Astrocyte of the spinal cord (primary cell): ENCODE results near the gene KHSRP.

Experiments
- DNase-seq: peaks from one replicate; pipeline ENCODE4 v3.0.0; 2011; ENCODE audit warnings: low read depth, low spot score
- H3K4me3 ChIP-seq: 2 replicates; pipeline ENCODE4 v1.5.1; 2011; ENCODE audit warnings: low read depth, mild to moderate bottlenecking, low read length, moderate library complexity
- CTCF ChIP-seq: IDR thresholded peaks from 2 replicates; pipeline ENCODE4 v1.5.1; 2012; ENCODE audit warnings: low read depth, mild to moderate bottlenecking, low read length, inconsistent platforms
- in situ Hi-C: cut with HindIII; loops from 2 replicates; pipeline ENCODE4 v1.10.0; 2017; ENCODE audit warnings: low sequenced_read_pairs

KHSRP gene

GRCh38 chr19:6459262-6460098 is 34.9 kb upstream of the KHSRP start, which contains the start of gene SLC25A23:
SLC25A23 (minus strand) TSS chr19:6459792; CDS start chr19:6459628, 164 bp downstream.
- TF ChIP-seq CTCF, result no peak
- in situ Hi-C loops, result no loop called here
- peak; percentile 81 for DNase-seq
- H3K4me3 ChIP-seq, result peak within 1 kb of the TSS; percentile 52

DNA sequence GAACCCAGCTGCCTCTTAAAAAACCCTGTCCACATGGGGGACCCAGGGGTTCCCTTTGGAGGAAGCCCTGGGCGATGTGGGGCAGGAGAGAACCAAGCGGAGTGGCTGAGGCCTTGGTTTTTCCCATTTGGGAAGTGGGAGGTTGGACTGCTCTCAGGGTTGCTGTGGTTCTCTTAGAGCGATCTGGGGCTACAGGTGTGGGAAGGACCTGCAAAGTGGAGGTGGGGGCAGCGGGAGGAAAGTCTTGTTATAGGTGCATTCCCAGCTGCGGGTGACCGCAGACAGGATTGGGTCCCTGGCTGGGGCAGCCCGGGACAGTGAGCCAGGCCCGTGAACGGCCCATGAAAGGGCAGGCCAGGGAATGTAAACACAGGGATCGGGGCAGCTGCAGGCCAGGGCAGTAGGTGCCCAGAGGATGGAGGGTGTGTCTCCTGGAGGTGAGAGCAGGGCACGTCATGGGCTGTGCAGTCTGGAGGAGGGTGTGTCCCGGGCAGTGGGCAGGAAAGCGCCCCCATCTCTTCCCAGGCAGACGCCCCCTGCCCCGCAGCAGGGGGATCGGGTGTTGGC is 34.2 kb upstream of the KHSRP start:
- no peak for DNase-seq
- TF ChIP-seq CTCF, result no peak
- in situ Hi-C loops, result no loop called here
- H3K4me3 ChIP-seq, result peak overlapping the region; percentile 52

DNA sequence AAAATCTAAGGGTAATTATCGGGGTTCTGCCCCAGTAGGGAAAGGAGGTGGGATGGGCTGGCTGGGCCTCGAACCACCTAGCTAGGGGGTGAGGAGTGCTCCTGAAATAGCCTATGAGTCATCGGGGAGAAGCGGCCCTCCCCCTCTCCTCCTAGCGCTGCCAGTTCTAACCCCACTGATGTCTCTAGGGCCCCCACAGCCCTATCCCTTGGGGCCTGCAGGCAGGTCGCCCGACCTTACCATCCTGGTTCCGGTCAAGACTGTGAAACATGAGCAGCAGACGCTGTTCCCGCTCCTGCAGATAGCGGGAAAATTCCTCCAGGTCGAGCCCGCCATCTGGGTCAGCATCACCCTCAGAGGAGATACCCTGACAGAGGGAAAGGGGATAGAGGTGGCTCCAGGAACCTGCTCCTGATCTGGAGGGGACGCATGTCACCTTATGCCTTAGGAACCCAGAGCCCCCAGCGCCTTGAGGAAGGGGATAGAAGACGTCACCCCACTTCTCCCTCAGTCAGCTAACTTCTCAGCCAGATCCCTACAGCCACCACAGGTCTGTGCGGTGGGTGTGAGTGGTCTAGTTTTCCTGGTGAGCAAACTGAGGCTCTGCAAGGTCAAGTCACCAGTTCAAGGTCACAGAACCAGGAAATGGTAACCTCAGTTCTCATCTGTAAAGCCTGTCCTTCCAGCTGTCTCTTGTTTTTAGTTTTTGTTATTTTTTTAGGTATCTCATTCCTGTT is 33.5 kb upstream of the KHSRP start:
- no peak for TF ChIP-seq CTCF
- DNase-seq, result no peak
- no peak overlapping the region for H3K4me3 ChIP-seq
- in situ Hi-C loops, result no loop called here

GRCh38 chr19:6455924-6456323 is 31.3 kb upstream of the KHSRP start:
- in situ Hi-C loops, result no loop called here
- no peak for DNase-seq
- TF ChIP-seq CTCF, result no peak
- H3K4me3 ChIP-seq, result no peak overlapping the region

DNA sequence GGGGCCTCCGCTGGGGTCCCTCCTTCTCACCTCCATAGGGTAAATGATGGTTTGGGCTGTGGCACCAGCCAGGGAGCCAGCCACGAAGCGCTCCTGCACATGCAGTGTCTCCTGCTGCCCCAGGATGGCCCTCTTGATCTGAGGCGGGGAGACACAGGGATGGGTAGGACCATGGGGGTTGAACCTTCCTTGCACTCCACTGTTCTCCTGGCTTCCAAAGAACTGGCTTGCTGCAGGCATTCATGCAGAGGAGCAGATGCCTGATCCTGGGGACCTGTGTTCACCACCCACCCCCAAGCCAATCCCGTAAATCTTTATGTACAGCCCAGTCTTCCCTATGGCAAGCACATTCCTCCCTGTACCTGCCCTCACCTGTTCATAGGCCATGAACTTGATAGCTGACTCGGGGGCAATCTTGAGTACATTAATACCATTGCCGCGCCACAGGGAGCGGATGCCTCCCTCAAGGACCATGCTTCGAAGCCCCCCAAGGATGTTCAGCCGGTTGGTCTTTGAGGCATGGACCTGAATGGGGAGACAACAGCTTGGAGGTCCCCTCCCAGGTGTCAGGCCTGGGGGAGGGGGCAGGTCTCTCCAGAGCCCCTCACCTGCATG is 29.4 kb upstream of the KHSRP start:
- in situ Hi-C loops, result no loop called here
- no peak overlapping the region for H3K4me3 ChIP-seq
- no peak for DNase-seq
- TF ChIP-seq CTCF, result no peak

DNA sequence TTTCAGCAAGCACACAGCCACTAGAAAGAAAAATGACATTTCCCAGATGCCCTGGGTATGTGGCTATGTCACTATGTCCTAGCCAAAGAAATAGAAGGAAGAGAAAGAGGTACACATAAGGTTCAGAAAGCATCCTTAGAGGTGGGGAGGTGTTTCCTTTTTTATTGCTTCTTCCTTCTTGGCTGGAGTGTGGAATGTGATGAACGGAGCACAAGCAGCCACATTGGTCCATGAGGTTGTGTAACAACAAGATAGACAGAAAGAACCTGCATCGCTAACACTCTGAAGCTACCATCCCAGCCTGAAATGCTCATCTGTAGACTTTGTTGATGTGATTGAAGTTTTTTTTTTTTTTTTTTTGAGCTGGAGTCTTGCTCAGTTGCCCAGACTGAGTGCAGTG is 28.3 kb upstream of the KHSRP start:
- TF ChIP-seq CTCF, result no peak
- no peak for DNase-seq
- H3K4me3 ChIP-seq, result no peak overlapping the region
- in situ Hi-C loops, result no loop called here
